Mesenchymal stem cell (in vitro differentiated cells and primary cell): ENCODE measurements around the gene NEK4.

ENCODE experiments used
- DNase-seq: peaks from one replicate; pipeline ENCODE4 v3.0.0-alpha.2; 2013
- H2AFZ ChIP-seq: one replicate; pipeline ENCODE4 v1.6.1; 2013; ENCODE audit warnings: low read depth, mild to moderate bottlenecking, control low read depth, inconsistent platforms, low read length, moderate library complexity
- H2AK5ac ChIP-seq: 2 replicates; pipeline ENCODE4 v1.6.1; 2013; ENCODE audit warnings: low read length, moderate library complexity, mild to moderate bottlenecking, inconsistent platforms; ENCODE audit not compliant: severe bottlenecking
- H2BK120ac ChIP-seq: one replicate; pipeline ENCODE4 v1.6.1; 2013; ENCODE audit warnings: low read depth, mild to moderate bottlenecking, inconsistent platforms, low read length, moderate library complexity
- H2BK12ac ChIP-seq, 2 experiments: one replicate each; pipeline ENCODE4 v1.6.1; 2013; ENCODE audit warnings: inconsistent platforms in 2 of 2, low read length in 2 of 2, mild to moderate bottlenecking in 2 of 2, moderate library complexity in 2 of 2, control low read depth in 1 of 2
- H2BK15ac ChIP-seq: one replicate; pipeline ENCODE4 v1.6.1; 2013; ENCODE audit warnings: mild to moderate bottlenecking, low read depth, inconsistent platforms; ENCODE audit not compliant: poor library complexity, severe bottlenecking
- H2BK5ac ChIP-seq: 2 replicates; pipeline ENCODE4 v1.6.1; 2013; ENCODE audit warnings: low read depth, mild to moderate bottlenecking, low read length, control low read depth, inconsistent platforms; ENCODE audit not compliant: poor library complexity, severe bottlenecking
- H3K14ac ChIP-seq, 2 experiments: one replicate each; pipeline ENCODE4 v1.6.1; 2013; ENCODE audit warnings: inconsistent platforms in 2 of 2, low read length in 2 of 2, control low read depth in 1 of 2, mild to moderate bottlenecking in 1 of 2, moderate library complexity in 1 of 2
- H3K18ac ChIP-seq, 2 experiments: one replicate each; pipeline ENCODE4 v1.6.1; 2013; ENCODE audit warnings: inconsistent platforms in 2 of 2, low read length in 2 of 2, control low read depth in 1 of 2, low read depth in 1 of 2, mild to moderate bottlenecking in 1 of 2
- H3K23ac ChIP-seq, 2 experiments: one replicate each; pipeline ENCODE4 v1.6.1; 2013; ENCODE audit warnings: inconsistent platforms in 2 of 2, low read length in 2 of 2, mild to moderate bottlenecking in 2 of 2, moderate library complexity in 2 of 2, control low read depth in 1 of 2
- H3K27ac ChIP-seq: 2 replicates; pipeline ENCODE4 v1.5.1; 2013; ENCODE audit warnings: mild to moderate bottlenecking, moderate library complexity, low read length, control low read depth, inconsistent platforms; ENCODE audit not compliant: poor library complexity, severe bottlenecking
- H3K27me3 ChIP-seq, 2 experiments: 2 replicates each; pipeline versions ENCODE4 v1.6.1 to v1.7.0; 2013; ENCODE audit warnings: low read length in 2 of 2, mild to moderate bottlenecking in 2 of 2, moderate library complexity in 2 of 2, control low read depth in 1 of 2, inconsistent platforms in 1 of 2; ENCODE audit not compliant: control insufficient read depth in 1 of 2, insufficient read depth in 1 of 2
- H3K36me3 ChIP-seq, 2 experiments: 2 replicates each; pipeline versions ENCODE4 v1.6.1 to v1.7.0; 2013; ENCODE audit warnings: low read length in 2 of 2, control low read depth in 1 of 2, inconsistent platforms in 1 of 2, low read depth in 1 of 2, mild to moderate bottlenecking in 1 of 2; ENCODE audit not compliant: insufficient read depth in 2 of 2, control insufficient read depth in 1 of 2
- H3K4ac ChIP-seq, 2 experiments: one replicate each; pipeline ENCODE4 v1.6.1; 2013; ENCODE audit warnings: inconsistent platforms in 2 of 2, low read length in 2 of 2, mild to moderate bottlenecking in 2 of 2, moderate library complexity in 2 of 2, control low read depth in 1 of 2, low read depth in 1 of 2
- H3K4me1 ChIP-seq: 2 replicates; pipeline ENCODE4 v1.6.1; 2013; ENCODE audit warnings: low read depth, low read length, control low read depth; ENCODE audit not compliant: control insufficient read depth, insufficient read depth
- H3K4me2 ChIP-seq: 2 replicates; pipeline ENCODE4 v1.6.1; 2013; ENCODE audit warnings: low read length, mild to moderate bottlenecking, inconsistent platforms; ENCODE audit not compliant: poor library complexity, severe bottlenecking
- H3K4me3 ChIP-seq, 2 experiments: 2 replicates each; pipeline versions ENCODE4 v1.5.1 to v1.7.0; 2013; ENCODE audit warnings: low read length in 2 of 2, mild to moderate bottlenecking in 2 of 2, control low read depth in 1 of 2, low read depth in 1 of 2; ENCODE audit not compliant: insufficient read depth in 1 of 2
- H3K79me1 ChIP-seq: replicated peaks from 2 replicates; pipeline ENCODE4 v1.6.1; 2013; ENCODE audit warnings: mild to moderate bottlenecking, control low read depth, low read length, inconsistent platforms; ENCODE audit not compliant: poor library complexity, severe bottlenecking
- H3K9ac ChIP-seq: 2 replicates; pipeline ENCODE4 v1.7.0; 2013; ENCODE audit warnings: mild to moderate bottlenecking, low read length, moderate library complexity
- H3K9me3 ChIP-seq: 2 replicates; pipeline ENCODE4 v1.7.0; 2013; ENCODE audit warnings: mild to moderate bottlenecking, low read length; ENCODE audit not compliant: control insufficient read depth
- H4K8ac ChIP-seq: one replicate; pipeline ENCODE4 v1.6.1; 2013; ENCODE audit warnings: inconsistent platforms, mild to moderate bottlenecking, low read length, moderate library complexity
- H4K91ac ChIP-seq: one replicate; pipeline ENCODE4 v1.6.1; 2013; ENCODE audit warnings: mild to moderate bottlenecking, low read length, inconsistent platforms
- WGBS: methylation state at CpG from one replicate; pipeline ENCODE4 v1.1.7; 2013; ENCODE audit warnings: mixed read lengths; 5-methylcytosine and 5-hydroxymethylcytosine counted together

Gene NEK4

DNA sequence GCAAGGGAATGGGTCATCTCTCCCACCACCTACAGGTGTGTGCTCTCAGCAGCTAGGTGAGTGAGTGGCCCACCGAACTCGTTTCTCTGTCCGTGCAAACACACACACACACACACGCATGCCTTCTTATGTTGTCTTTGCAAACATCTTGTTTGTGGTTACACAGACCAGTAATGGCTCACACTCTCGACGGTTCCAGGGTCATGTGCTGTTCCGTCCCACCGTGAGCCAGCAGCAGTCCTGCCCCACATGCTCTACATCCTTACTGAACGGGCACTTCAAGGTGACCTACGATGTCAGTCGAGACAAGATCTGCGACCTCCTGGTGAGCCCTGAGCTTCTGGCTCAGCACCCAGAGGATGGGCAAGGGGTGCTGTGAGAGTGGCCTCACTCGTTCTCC lies 11.0 kb upstream of the NEK4 start:
- Histone ChIP-seq H2AK5ac (no peak overlapping the region), H3K4ac (no peak overlapping the region), H3K4me1 (peaks cover 2% of the 10 kb centered on the region), H3K4me2 (no peak overlapping the region), H2BK5ac (no peak overlapping the region), H3K36me3 (no peaks in the 10 kb centered on the region), H4K8ac (no peak overlapping the region), H2AFZ (no peak overlapping the region), H2BK12ac (no peak overlapping the region), H2BK120ac (no peak overlapping the region), H3K9me3 (no peaks in the 10 kb centered on the region), H3K4me3 (no peak overlapping the region), H3K9ac (no peak overlapping the region), H3K23ac (no peak overlapping the region), H2BK15ac (no peak overlapping the region), H3K18ac (no peak overlapping the region), H3K14ac (no peak overlapping the region), H3K27me3 (peaks cover 58 to 70% of the 10 kb centered on the region in 2 experiments), H4K91ac (no peak overlapping the region), H3K79me1 (no peaks in the 10 kb centered on the region), H3K27ac (no peak overlapping the region)
- no peak for DNase-seq
- 81% methylated on average over 13 of the region's 13 CpGs for WGBS

DNA sequence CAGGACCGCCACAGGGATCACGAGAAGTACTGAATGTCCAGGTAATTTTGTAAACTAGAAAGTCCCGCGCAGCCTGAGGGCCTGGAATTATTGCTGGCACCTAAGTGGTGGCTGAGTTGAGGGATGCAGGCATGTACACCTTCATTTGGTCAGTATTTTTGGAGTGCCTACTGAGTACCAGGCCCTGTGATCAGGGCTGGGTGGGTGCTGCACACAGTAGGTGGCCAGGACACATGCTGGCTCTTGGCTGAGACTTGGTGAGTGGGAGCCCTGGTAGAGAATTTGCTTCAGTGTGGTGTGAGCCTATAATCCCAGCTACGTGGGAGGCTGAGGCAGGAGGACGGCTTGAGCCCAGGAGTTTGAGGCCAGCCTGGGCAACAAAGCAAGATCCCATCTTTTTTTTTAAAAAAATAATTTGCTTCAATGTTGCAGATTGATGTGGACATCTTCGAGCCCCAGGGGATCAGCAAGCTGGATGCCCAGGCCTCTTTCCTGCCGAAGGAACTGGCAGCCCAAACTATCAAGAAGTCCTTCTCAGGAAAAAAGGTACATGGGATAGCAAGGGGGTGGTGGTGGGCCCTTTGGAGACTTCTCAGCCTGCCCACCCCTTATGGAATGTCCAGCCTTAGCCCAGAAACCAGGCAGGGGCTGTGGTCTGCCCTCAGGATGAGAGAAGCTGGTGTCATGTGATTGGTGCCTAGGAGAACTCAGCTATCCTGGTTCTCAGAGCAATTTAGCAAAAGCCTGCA lies 9.3 kb upstream of the NEK4 start:
- no peak for DNase-seq
- Histone ChIP-seq H3K14ac (no peak overlapping the region), H2AK5ac (no peak overlapping the region), H3K36me3 (no peaks in the 10 kb centered on the region), H2BK120ac (no peak overlapping the region), H3K4me2 (no peak overlapping the region), H2BK5ac (no peak overlapping the region), H3K9ac (no peak overlapping the region), H3K9me3 (no peaks in the 10 kb centered on the region), H3K79me1 (no peaks in the 10 kb centered on the region), H2BK12ac (no peak overlapping the region), H4K91ac (no peak overlapping the region), H2AFZ (no peak overlapping the region), H3K4me1 (peaks cover 2% of the 10 kb centered on the region), H3K4me3 (no peak overlapping the region), H3K27ac (no peak overlapping the region), H3K4ac (no peak overlapping the region), H4K8ac (no peak overlapping the region), H3K23ac (no peak overlapping the region), H3K18ac (no peak overlapping the region), H3K27me3 (peaks cover 55 to 67% of the 10 kb centered on the region in 2 experiments), H2BK15ac (no peak overlapping the region)
- WGBS = 80% methylated on average over 6 of the region's 8 CpGs

DNA sequence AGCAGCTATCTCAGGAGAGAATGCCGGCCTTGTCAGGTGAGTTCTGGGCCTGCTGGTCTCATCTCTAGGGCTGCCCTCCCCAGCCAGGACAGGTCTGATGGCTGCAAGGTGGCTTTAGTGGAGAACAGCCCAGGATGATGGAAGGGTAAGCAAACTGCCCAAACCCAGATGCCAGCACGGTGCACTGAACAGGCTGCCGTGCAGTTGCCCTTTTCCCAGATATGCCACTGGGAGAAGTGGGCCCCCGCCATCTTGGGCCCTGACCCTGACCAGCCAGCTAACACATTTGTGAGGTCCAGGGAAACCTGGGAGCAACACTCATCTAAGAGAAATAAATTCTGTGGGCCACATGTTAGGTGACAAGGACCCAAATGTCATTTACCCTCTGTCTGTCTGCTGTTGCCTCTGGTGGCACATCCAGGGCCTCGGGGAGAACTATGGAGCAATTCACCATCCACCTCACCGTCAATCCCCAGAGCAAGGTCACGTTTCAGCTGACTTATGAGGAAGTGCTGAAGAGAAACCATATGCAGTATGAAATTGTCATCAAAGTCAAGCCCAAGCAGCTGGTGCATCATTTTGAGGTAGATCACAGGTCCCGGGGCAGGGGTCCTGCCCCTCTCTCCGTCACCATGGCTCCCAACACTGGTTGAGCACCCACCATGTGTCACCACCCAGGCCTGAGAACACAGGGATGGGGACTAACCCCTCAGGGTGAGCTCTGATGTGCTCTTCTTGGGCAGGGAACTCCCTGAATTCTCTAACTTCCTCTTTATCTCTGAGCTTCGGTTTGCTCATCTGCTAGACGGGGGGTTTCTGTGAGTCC lies 8.5 kb upstream of the NEK4 start:
- no peak overlapping the region for H3K18ac ChIP-seq
- no peak overlapping the region for H2BK12ac ChIP-seq
- no peaks in the 10 kb centered on the region for H3K36me3 ChIP-seq
- H2BK15ac ChIP-seq = no peak overlapping the region
- no peak overlapping the region for H2AK5ac ChIP-seq
- H3K4me3 ChIP-seq = no peak overlapping the region
- no peak overlapping the region for H3K27ac ChIP-seq
- no peak overlapping the region for H2AFZ ChIP-seq
- 84% methylated on average over 11 of the region's 11 CpGs for WGBS
- H3K4me2 ChIP-seq = no peak overlapping the region
- no peaks in the 10 kb centered on the region for H3K79me1 ChIP-seq
- no peak overlapping the region for H3K23ac ChIP-seq
- H3K9me3 ChIP-seq = no peaks in the 10 kb centered on the region
- no peak overlapping the region for H3K9ac ChIP-seq
- H3K4me1 ChIP-seq = peaks cover 2% of the 10 kb centered on the region
- no peak overlapping the region for H4K8ac ChIP-seq
- no peak overlapping the region for H4K91ac ChIP-seq
- H3K4ac ChIP-seq = no peak overlapping the region
- no peak overlapping the region for H2BK5ac ChIP-seq
- H3K27me3 ChIP-seq = peaks cover 54 to 64% of the 10 kb centered on the region in 2 experiments
- H2BK120ac ChIP-seq = no peak overlapping the region
- DNase-seq = no peak
- no peak overlapping the region for H3K14ac ChIP-seq
